C4-2B (cell line): ENCODE measurements around the gene LAPTM5.

Source experiments
- CTCF ChIP-seq: fragments of 450-650 bp; conservative IDR thresholded peaks from 2 replicates; pipeline ENCODE4 v1.5.1; 2017; ENCODE audit warnings: mild to moderate bottlenecking
- ZFX ChIP-seq: fragments of 450-650 bp; IDR thresholded peaks from 2 replicates; pipeline ENCODE4 v1.6.1; 2017

- no peak for TF ChIP-seq CTCF
- no peak for TF ChIP-seq ZFX
These were observed 54.8 kb downstream of the LAPTM5 start for GRCh38 chr1:30702823-30703222.
